Measurements from ENCODE around the gene TSPAN15.

The TSPAN15 gene

GRCh38 chr10:69416695-69417094 is 34.6 kb upstream of the TSPAN15 start, which contains the start of gene TACR2:
TSS of gene TACR2 (minus strand) at chr10:69416918. CDS start at chr10:69416323, 595 bp downstream.
- no peak for DNase-seq (ENCODE audit: extremely low read depth in 1 of 2, low read depth in 1 of 2)

GRCh38 chr10:69417542-69417941 is 33.7 kb upstream of the TSPAN15 start:
- no peak for DNase-seq (ENCODE audit: extremely low read depth in 1 of 2, low read depth in 1 of 2)

- DNase-seq (ENCODE audit: extremely low read depth in 1 of 2, low read depth in 1 of 2): no peak
Measured at GRCh38 chr10:69418052-69418752, 33.1 kb upstream of the TSPAN15 start.

GRCh38 chr10:69419096-69419743 is 32.0 kb upstream of the TSPAN15 start:
- DNase-seq (ENCODE audit: extremely low read depth in 1 of 2, low read depth in 1 of 2): no peak

GRCh38 chr10:69419744-69420126 is 31.5 kb upstream of the TSPAN15 start:
- DNase-seq (ENCODE audit: extremely low read depth in 1 of 2, low read depth in 1 of 2): no peak

- DNase-seq (ENCODE audit: extremely low read depth in 1 of 2, low read depth in 1 of 2): no peak
Measured at GRCh38 chr10:69421611-69422308, 29.5 kb upstream of the TSPAN15 start.

GRCh38 chr10:69422676-69423075 is 28.6 kb upstream of the TSPAN15 start:
- DNase-seq (ENCODE audit: extremely low read depth in 1 of 2, low read depth in 1 of 2): no peak

GRCh38 chr10:69425041-69425440 is 26.2 kb upstream of the TSPAN15 start:
- no peak for DNase-seq (ENCODE audit: extremely low read depth in 1 of 2, low read depth in 1 of 2)

- DNase-seq (ENCODE audit: extremely low read depth in 1 of 2, low read depth in 1 of 2): no peak
Measured at GRCh38 chr10:69425511-69426298, 25.6 kb upstream of the TSPAN15 start.

- no peak for DNase-seq (ENCODE audit: extremely low read depth in 1 of 2, low read depth in 1 of 2)
Measured at GRCh38 chr10:69426376-69426727, 24.9 kb upstream of the TSPAN15 start.

GRCh38 chr10:69428165-69428564 is 23.1 kb upstream of the TSPAN15 start:
- no peak for DNase-seq (ENCODE audit: extremely low read depth in 1 of 2, low read depth in 1 of 2)

- DNase-seq (ENCODE audit: extremely low read depth in 1 of 2, low read depth in 1 of 2): no peak
Measured at GRCh38 chr10:69434169-69434568, 17.1 kb upstream of the TSPAN15 start.

- DNase-seq (ENCODE audit: extremely low read depth in 1 of 2, low read depth in 1 of 2): no peak
Measured at GRCh38 chr10:69434926-69435325, 16.3 kb upstream of the TSPAN15 start.

GRCh38 chr10:69435966-69436520 is 15.2 kb upstream of the TSPAN15 start:
- DNase-seq (ENCODE audit: extremely low read depth in 1 of 2, low read depth in 1 of 2): no peak

- no peak for DNase-seq (ENCODE audit: extremely low read depth in 1 of 2, low read depth in 1 of 2)
Measured at GRCh38 chr10:69437321-69438259, 13.7 kb upstream of the TSPAN15 start.

GRCh38 chr10:69438536-69439349 is 12.5 kb upstream of the TSPAN15 start:
- no peak for DNase-seq (ENCODE audit: extremely low read depth in 1 of 2, low read depth in 1 of 2)

GRCh38 chr10:69439350-69439739 is 11.9 kb upstream of the TSPAN15 start:
- DNase-seq (ENCODE audit: extremely low read depth in 1 of 2, low read depth in 1 of 2): no peak

- no peak for DNase-seq (ENCODE audit: extremely low read depth in 1 of 2, low read depth in 1 of 2)
Measured at GRCh38 chr10:69439813-69440506, 11.3 kb upstream of the TSPAN15 start.
